RPMI8226 (cell line): ENCODE data around the gene DDA1.
"Not testable (repeated sequence)": the region's sequence is repeated elsewhere in the genome, so short reads cannot be mapped to it uniquely, and the experiment has no call there.

Source experiments
- DNase-seq: peaks from one replicate; pipeline ENCODE4 v3.0.0-alpha.2; 2015

Gene DDA1

GRCh38 chr19:17309198-17309964 lies at the start of gene DDA1:
Gene DDA1, plus strand, starts transcription at chr19:17309563. Its CDS starts 92 bp downstream, at chr19:17309655.
- peak; percentile 100 for DNase-seq

DNA sequence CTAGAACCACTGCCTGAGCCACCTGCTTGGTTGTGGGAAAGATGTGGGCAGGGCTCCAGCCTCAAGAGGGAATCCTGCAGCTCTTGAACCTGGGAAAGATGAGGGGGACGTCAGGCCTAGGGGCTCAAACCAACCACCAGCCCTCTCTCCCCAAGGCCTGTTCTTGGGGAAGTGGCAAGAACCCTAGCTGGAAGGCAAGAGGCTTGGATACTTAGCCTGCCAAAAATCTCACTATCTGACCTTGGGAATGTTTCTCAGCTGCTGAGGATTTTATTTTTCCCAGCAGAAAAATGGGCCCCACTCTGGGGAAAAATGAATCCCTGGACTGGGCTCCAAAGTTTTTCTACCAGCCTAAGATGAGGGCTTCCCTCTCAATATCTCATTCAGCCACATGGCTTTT lies 49.4 kb upstream of the DDA1 start:
- no peak for DNase-seq

DNA sequence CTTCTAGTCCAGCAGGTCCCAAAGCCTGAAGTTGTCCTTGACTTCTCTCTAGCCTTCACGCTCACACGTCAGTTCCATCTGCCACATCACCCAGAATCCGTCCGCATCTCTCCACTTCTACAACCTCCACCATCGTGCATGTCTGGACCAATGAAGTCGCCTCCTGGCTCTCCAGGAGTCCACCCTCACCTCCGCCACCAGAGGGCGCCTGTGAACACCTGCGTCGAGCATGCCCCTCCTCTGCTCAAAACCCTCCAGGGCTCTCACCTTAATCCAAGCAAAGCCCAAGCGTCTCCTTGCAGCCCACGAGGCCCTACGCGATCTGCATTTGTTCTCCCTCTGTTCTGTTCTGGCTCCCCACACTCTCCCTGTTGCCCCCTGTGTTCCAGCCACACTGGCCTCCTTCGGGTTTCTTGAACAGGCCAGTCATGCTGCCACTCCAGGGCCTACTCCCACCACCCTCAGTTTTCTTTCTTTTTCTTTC lies 48.5 kb upstream of the DDA1 start:
- peak; percentile 93 for DNase-seq

GRCh38 chr19:17262557-17262956 lies 46.8 kb upstream of the DDA1 start:
- no peak for DNase-seq

GRCh38 chr19:17263712-17264640 lies 45.4 kb upstream of the DDA1 start:
- no peak for DNase-seq

DNA sequence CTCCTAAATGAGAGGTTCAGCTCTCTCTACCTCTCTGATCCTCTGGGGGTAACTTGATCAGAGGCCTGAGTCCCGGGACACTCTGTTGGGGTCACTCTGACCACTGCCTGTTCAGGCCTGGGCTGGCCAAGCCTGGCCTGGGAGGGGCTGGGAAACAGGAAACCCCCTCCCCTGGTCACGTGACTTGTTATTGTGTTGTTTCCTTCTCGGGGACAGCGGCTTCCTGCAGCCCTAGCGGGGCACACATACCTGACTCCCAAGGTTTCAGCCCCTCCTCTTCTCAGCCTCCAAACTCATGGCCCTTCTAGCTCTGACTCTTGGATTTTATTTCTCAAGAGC lies 44.8 kb upstream of the DDA1 start, which contains the start of gene USHBP1:
Gene USHBP1, minus strand, starts transcription at position 105 of the 339 bp plus-strand sequence. CDS start 446 bp downstream, outside the sequence.
- no peak for DNase-seq

DNA sequence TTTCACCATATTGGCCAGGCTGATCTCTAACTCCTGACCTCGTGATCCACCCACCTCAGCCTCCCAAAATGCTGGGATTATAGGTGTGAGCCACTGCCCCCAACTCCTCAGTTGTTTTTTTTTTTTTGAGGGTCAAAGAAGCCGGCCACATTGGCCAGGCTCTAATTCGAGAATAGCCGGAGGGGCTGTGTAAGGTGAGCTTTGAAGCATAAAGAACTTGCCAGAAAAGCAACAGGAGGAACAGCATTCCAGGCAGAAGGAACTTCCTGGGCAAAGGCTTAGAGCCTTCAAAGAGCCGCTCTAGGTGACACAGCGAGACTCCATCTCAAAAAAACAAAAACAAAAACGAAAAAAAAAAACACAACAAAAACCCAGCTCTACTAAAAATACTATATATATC lies 43.3 kb upstream of the DDA1 start:
- DNase-seq, result no peak

- no peak for DNase-seq
These were observed 42.8 kb upstream of the DDA1 start for GRCh38 chr19:17266589-17266974.

DNA sequence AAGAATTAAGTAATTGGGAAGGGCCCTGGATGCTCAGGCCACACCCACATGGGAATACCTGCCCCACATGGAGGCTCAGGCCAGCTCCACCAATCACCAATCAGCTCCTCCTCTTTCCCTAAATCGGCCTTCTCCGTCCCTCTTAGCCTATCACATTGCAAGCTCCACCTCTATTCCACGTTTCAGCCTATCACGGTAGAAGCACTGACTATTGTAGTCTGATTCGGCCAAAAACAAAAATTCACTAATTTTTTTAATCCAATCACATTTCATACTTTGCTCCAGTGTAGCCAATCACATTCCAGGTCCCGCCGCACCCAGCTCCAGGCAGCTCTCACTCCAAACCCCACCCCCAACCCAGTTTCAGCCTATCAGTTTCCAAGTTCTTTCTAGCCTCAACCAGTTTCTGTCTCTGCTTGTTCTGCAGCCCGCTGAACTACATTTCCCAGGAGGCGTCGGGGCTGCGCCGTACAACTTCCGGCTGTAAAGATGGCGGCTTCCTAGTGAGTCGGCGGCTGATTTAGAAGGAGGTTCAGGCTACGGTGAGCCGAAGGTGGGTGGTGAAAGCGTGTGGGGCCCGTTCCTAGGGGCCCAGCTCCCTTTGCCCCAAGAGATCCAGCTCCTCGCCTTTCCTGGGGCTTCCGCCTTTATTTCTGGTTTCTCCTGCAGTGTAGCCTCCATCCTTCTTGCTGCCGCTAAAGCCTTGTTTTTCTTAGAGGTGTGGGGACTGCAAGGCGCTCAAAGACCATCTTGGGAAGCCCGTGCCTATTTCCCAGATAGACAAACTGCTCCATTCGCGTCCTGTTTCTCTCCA lies 42.2 kb upstream of the DDA1 start, which contains the start of gene BABAM1:
Gene BABAM1, plus strand, starts transcription at position 469 of the 814 bp plus-strand sequence. CDS start 1,364 bp downstream, outside the sequence.
- DNase-seq, result peak; percentile 97

- DNase-seq, result no peak
These were observed 40.6 kb upstream of the DDA1 start for GRCh38 chr19:17268754-17269153.

- DNase-seq, result not testable (repeated sequence)
These were observed 34.5 kb upstream of the DDA1 start for GRCh38 chr19:17274892-17275291.

DNA sequence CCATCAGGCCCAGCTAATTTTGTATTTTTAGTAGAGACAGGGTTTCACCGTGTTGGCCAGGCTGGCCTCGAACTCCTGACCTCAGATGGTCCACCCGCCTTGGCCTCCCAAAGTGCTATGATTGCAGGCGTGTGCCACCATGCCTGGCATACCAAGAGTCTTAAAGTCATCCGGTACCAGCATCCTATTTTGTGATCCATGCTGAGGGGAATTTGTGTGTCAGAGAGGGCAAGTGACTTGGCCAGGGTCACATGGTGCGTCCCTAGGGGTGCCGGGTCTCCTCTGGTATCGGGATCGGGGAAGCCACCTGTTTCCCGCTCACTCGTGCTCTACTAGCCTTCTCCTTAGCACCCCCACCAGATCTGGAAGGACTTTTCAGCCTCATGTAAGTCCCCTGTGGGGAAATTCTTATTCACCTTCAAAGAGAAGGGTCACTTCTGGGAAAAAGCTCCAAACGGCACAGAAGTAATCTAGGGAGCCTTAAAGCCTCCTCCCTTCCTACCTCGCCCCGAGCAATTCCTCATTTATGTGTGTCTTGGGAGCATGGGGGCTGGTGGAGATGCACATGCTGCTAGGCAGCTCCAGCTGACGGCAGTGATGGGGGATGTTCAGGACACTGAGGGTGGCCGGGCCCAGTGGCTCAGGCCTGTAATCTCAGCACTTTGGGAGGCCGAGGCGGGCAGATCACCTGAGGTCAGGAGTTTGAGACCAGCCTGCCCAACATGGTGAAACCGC lies 33.8 kb upstream of the DDA1 start:
- no peak for DNase-seq

- no peak for DNase-seq
These were observed 29.9 kb upstream of the DDA1 start for GRCh38 chr19:17279436-17279835.

DNA sequence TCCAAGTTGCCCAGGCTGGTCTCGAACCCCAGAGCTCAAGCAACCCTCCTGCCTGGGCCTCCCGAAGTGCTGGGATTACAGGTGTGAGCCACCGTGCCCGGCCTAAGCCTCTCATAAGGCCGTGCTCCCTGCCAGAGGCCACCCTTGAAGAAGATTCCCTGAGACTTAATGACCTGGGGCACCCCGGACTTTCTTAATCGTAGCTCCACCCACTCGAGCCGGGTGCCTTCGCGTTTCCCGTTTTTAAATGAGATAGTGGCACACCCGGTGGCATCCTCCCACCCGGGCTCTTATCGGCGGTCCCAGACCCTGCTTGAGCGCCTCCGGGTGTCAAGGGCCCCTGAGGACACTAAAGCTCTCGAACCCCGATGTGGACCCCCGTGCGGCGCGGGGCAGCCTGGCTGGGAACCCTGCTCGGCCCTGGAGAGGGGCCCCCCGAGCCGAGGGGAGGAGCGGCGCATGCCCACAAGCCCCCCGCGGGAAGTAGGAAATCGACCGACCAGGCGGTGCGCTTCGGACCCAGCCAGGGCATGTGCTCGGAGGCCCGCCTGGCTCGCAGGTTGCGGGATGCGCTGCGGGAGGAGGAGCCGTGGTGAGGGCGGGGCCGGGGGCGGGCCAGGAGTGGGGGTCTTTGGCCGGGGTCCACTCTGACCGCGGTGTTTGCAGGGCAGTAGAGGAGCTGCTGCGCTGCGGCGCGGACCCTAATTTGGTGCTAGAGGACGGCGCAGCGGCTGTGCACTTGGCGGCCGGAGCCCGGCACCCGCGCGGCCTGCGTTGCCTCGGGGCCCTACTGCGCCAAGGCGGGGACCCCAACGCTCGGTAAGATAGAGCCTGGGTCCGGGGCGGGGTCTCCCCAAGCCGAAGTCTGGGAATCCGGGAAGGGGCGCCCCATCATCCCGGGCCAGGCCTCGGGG lies 27.7 kb upstream of the DDA1 start, which contains the start of gene ANKLE1:
Gene ANKLE1, plus strand, starts transcription at position 511 of the 914 bp plus-strand sequence. Its CDS starts 20 bp downstream, at position 531.
- peak; percentile 60 for DNase-seq

GRCh38 chr19:17282488-17283125 lies 26.8 kb upstream of the DDA1 start:
- DNase-seq, result peak; percentile 92

DNA sequence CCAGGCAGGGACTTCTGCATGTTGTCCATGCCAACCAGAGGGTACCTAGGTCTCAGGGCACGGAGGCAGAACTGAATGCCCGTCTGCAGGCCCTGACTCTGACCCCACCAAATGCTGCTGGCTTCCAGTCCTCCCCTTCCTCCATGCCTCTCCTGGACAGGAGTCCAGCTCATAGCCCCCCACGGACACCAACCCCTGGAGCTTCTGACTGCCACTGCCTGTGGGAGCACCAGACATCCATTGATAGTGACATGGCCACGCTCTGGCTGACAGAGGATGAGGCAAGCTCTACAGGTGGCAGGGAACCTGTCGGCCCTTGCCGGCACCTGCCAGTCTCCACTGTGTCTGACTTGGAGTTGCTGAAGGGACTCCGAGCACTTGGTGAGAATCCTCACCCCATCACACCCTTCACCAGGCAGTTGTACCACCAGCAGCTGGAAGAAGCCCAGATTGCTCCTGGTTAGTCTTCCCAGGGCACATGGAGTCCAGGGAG lies 25.8 kb upstream of the DDA1 start:
- no peak for DNase-seq

DNA sequence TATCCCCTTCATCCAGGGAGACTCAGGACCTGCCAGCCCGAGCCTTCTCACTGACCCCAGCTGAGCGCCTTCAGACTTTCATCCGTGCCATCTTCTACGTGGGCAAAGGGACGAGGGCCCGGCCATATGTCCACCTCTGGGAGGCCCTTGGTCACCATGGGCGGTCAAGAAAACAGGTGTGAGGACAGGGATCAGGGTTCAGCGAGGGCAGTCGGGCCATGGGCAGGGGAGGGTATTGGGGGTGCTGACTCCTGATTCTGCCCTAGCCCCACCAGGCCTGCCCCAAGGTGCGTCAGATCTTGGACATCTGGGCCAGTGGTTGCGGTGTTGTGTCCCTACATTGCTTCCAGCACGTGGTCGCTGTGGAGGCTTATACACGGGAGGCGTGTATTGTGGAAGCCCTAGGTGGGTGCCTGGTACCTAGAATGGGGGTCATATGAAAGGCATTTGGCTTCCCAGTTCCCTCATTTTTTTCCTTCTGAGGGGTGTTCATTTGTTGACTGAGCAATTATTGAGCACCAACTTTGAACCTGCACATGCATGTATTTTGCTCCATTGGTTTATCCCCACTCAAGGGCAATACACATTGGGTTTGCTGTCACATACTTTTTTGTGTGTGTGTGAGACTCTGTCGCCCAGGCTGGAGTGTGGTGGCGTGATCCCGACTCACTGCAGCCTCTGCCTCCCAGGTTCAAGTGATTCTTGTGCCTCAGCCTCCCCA lies 23.8 kb upstream of the DDA1 start:
- DNase-seq, result no peak

DNA sequence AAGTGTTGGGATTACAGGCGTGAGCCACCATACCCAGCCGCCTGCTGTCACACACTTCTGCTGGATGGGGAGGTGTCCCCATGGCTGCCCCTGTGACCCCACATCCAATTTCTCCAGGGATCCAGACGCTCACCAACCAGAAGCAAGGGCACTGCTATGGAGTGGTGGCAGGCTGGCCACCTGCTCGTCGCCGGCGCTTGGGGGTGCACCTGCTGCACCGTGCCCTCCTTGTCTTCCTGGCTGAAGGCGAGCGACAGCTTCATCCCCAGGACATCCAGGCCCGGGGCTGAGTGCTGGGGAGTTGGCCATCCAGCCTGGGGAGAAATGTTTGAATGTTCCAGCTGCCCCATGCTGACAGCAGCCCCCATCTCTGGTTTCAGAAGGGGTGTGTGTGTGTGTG lies 23.1 kb upstream of the DDA1 start:
- no peak for DNase-seq

GRCh38 chr19:17286752-17287151 lies 22.6 kb upstream of the DDA1 start:
- no peak for DNase-seq
